Psoas muscle (tissue), 8 donors: ENCODE data around the gene ATG4C. TPM values are rescaled to one million over a fixed set of nuclear protein-coding genes. Genes with fewer than 3 reads are reported as not detected.
A peak's percentile ranks its signal among the peaks of the same experiment; 100 is the strongest.
"Not testable (repeated sequence)": the region's sequence is repeated elsewhere in the genome, so short reads cannot be mapped to it uniquely, and the experiment has no call there.

Experiments
- ATAC-seq, 4 donors: fragments of 200-7000 bp; cut with Tn5 transposase; one replicate each; pipeline ENCODE4 v1.9.1; 2020; ENCODE audit warnings: moderate library complexity in 3 of 4, mild to moderate bottlenecking in 2 of 4
- DNase-seq, 2 donors: peaks; one replicate each; pipeline ENCODE4 v3.0.0-alpha.2; 2020
- H3K27ac ChIP-seq: fragments of 200-600 bp; one replicate; pipeline ENCODE4 v1.8.0; 2022
- H3K27me3 ChIP-seq, 3 donors: fragments of 200-600 bp in 1 of 3; one replicate each; pipeline versions ENCODE4 v1.6.1 to v1.8.0; 2013 to 2022; ENCODE audit warnings: low read length in 2 of 3, mild to moderate bottlenecking in 2 of 3, moderate library complexity in 1 of 3; ENCODE audit not compliant: insufficient read depth in 3 of 3
- H3K36me3 ChIP-seq, 2 donors: fragments of 200-600 bp in 1 of 2; one replicate each; pipeline versions ENCODE4 v1.6.1 to v1.8.0; 2013 to 2022; ENCODE audit warnings: low read depth in 1 of 2, mild to moderate bottlenecking in 1 of 2, moderate library complexity in 1 of 2; ENCODE audit not compliant: insufficient read depth in 1 of 2
- H3K4me1 ChIP-seq: fragments of 200-600 bp; one replicate; pipeline ENCODE4 v1.8.0; 2022
- H3K4me3 ChIP-seq: fragments of 200-600 bp; one replicate; pipeline ENCODE4 v1.8.0; 2022; ENCODE audit warnings: mild to moderate bottlenecking
- H3K9me3 ChIP-seq: fragments of 200-600 bp; one replicate; pipeline ENCODE4 v1.8.0; 2022
- CTCF ChIP-seq: fragments of 200-600 bp; IDR thresholded peaks from one replicate; pipeline ENCODE4 v1.8.0; 2022; ENCODE audit warnings: antibody characterized with exemption
- WGBS, 3 donors: extraction: QIAGEN DNeasy Blood & Tissue Kit; methylation state at CpG; one replicate each; pipeline versions ENCODE4 v1.1.6 to v1.1.7; 2013; 5-methylcytosine and 5-hydroxymethylcytosine counted together
- intact Hi-C, 2 donors: fragments of 100-400 bp; cut with DNase I; formaldehyde crosslinking; loops; one replicate each; pipeline versions ENCODE4 v1.11.0 to v1.14.2; 2022
- polyA plus RNA-seq, 3 donors: library from polyadenylated mRNA; stranded (reverse); fragments of 200-250 nt; gene quantifications; one replicate each; pipeline ENCODE4 v1.2.3, GENCODE V29; 2013
- total RNA-seq, 4 donors: library from RNA; stranded (reverse); fragmentation: NEBNext Ultra II Directional in 2 of 4; extraction: Animal tissue kit (Norgen Biotek cat#: 25700) in 2 of 4; gene quantifications; one replicate each; pipeline versions ENCODE4 v1.2.1 to v1.2.4, GENCODE V29; 2021 to 2023
- donor health status: healthy with polysubstance abuse.
- donor health status: DM: no; HTN: no; CAD: no; lungs with moderate emphysema.
- donor health status: Bipolar disorder and iron deficiency.
- donor health status: healthy.
- donor health status: DM: yes; HTN: yes; CAD: no.
- donor health status: DM: no; HTN: no; CAD: no.
- donor health status: DM: no; HTN: no; CAD: no.
- donor health status: DM: yes; HTN: yes; CAD: no.

The ATG4C gene
- total and polyA plus RNA-seq, 7 donors: 3.3 to 8.3 (median 5.1) TPM

DNA sequence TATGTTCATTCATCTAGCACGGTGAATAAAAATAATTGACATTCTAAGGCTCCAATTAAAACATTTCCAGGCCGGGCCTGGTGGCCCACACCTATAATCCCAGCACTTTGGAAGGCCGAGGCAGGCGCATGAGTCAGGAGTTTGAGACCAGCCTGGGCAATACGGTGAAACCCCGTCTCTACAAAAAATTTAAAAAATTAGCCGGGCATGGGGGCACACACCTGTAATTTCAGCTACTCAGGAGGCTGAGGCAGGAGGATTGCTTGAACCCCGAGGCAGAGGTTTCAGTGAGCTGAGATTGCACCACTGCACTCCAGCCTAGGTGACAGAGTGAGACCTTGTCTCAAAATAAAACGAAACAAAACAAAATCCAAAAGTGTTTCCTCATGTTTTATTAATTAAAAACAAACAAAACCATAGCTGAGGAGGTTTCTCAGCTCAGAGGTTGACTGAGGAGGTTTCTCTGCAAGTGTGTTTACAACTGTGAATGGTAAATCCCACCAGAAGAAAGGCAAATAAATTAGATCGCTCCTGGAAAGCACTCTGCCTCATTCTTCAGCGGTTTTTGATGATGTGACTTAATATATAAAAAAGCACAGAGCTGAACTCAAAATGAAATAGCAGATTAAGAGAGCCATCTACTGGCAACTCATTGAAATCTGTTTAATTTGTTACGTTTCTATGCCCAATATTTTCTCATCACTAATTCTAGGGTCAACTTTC is 37.7 kb upstream of the ATG4C start:
- peak; percentile 61 for TF ChIP-seq CTCF
- peak in 1 of 4 donors; percentile 61 for ATAC-seq
- WGBS, 3 donors: 57 to 64% (median 58%) methylated on average over 12 of the region's 12 CpGs
- Histone ChIP-seq H3K4me1 (peaks cover 5% of the 10 kb centered on the region), H3K27me3 (no peaks in the 10 kb centered on the region), H3K27ac (no peak overlapping the region), H3K4me3 (no peak overlapping the region), H3K36me3 (no peaks in the 10 kb centered on the region), H3K9me3 (no peaks in the 10 kb centered on the region)
- intact Hi-C loops: loop anchor here (2.0 to 10.0 kb wide), 4 partner anchors 239 to 581 kb away; no protein-coding TSS in a partner anchor
- no peak for DNase-seq

- Histone ChIP-seq H3K27me3 (no peaks in the 10 kb centered on the region), H3K4me3 (no peak overlapping the region), H3K27ac (no peak overlapping the region), H3K4me1 (peaks cover 5% of the 10 kb centered on the region), H3K36me3 (no peaks in the 10 kb centered on the region), H3K9me3 (no peaks in the 10 kb centered on the region)
- intact Hi-C loops: loop anchor here (2.0 to 10.0 kb wide), 4 partner anchors 239 to 582 kb away; no protein-coding TSS in a partner anchor
- WGBS, 3 donors: 51 to 56% (median 56%) methylated on average over 3 of the region's 3 CpGs
- no peak for DNase-seq
- no peak for TF ChIP-seq CTCF
- ATAC-seq: no peak
Observed at GRCh38 chr1:62746809-62747138, 37.2 kb upstream of the ATG4C start.

GRCh38 chr1:62753031-62753965 is 30.6 kb upstream of the ATG4C start:
- TF ChIP-seq CTCF: no peak
- peaks cover 5% of the 10 kb centered on the region for H3K4me1 ChIP-seq
- no peak overlapping the region for H3K4me3 ChIP-seq
- no peaks in the 10 kb centered on the region for H3K36me3 ChIP-seq
- no peaks in the 10 kb centered on the region for H3K9me3 ChIP-seq
- H3K27ac ChIP-seq: no peak overlapping the region
- intact Hi-C loops: no loop called here
- 95 to 96% (median 95%) methylated on average over 32 to 35 of the region's 35 CpGs for WGBS, 3 donors
- ATAC-seq: no peak
- no peak for DNase-seq
- no peaks in the 10 kb centered on the region for H3K27me3 ChIP-seq

GRCh38 chr1:62754938-62755337 is 29.0 kb upstream of the ATG4C start:
- intact Hi-C loops, H3K4me3 ChIP-seq, H3K4me1 ChIP-seq, H3K27me3 ChIP-seq, H3K36me3 ChIP-seq, DNase-seq, H3K9me3 ChIP-seq, ATAC-seq, H3K27ac ChIP-seq: not testable (repeated sequence)
- 86 to 89% (median 89%) methylated on average over 13 of the region's 13 CpGs for WGBS, 3 donors

- DNase-seq, H3K4me1 ChIP-seq, H3K27ac ChIP-seq, ATAC-seq, H3K27me3 ChIP-seq, intact Hi-C loops, H3K4me3 ChIP-seq, H3K9me3 ChIP-seq, H3K36me3 ChIP-seq: not testable (repeated sequence)
- WGBS, 3 donors: 77 to 85% (median 78%) methylated on average over 5 of the region's 5 CpGs
Observed at GRCh38 chr1:62756255-62756884, 27.6 kb upstream of the ATG4C start.

DNA sequence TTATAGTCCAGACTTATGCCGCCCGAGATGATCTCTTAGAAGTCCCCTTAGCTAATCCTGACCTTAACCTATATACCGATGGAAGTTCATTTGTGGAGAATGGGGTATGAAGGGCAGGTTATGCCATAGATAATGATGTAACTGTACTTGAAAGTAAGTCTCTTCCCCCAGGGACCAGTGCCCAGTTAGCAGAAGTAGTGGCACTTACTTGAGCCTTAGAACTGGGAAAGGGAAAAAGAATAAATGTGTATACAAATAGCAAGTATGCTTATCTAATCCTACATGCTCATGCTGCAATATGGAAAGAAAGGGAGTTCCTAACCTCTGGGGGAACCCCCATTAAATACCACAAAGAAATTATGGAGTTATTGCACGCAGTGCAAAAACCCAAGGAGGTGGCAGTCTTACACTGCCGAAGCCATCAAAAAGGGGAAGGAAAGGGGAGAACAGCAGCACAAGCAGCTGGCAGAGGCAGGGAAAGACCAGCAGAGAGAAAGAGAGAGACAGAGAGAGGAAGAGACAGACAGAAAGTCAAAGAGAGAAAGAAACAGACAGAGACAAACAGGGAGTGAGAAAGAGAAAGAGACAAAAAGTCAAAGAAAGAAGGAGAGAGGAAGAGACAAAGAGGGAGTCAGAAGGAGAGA is 24.6 kb upstream of the ATG4C start:
- WGBS, 3 donors: 66 to 75% (median 71%) methylated on average over 3 to 5 of the region's 5 CpGs
- H3K9me3 ChIP-seq, H3K27me3 ChIP-seq, H3K27ac ChIP-seq, ATAC-seq, DNase-seq, H3K36me3 ChIP-seq, intact Hi-C loops, H3K4me1 ChIP-seq, H3K4me3 ChIP-seq: not testable (repeated sequence)

- H3K36me3 ChIP-seq, DNase-seq, intact Hi-C loops, H3K9me3 ChIP-seq, H3K27ac ChIP-seq, H3K4me3 ChIP-seq, H3K4me1 ChIP-seq, H3K27me3 ChIP-seq, ATAC-seq: not testable (repeated sequence)
- 91 to 95% (median 95%) methylated on average over 6 of the region's 6 CpGs for WGBS, 3 donors
Observed at GRCh38 chr1:62760021-62760782, 23.7 kb upstream of the ATG4C start.
